H9 (cell line): Measurements from ENCODE around the gene BZW1. TPM values are rescaled to one million over a fixed set of nuclear protein-coding genes. Genes with fewer than 3 reads are reported as not detected.

Experiments used
- DNase-seq: peaks from one replicate; pipeline ENCODE4 v3.0.0-alpha.2; 2017
- H2AFZ ChIP-seq: one replicate; pipeline ENCODE4 v1.6.1; 2013; ENCODE audit warnings: mild to moderate bottlenecking, low read length, control low read depth, moderate library complexity
- H2AK5ac ChIP-seq: 2 replicates; pipeline ENCODE4 v1.6.1; 2013; ENCODE audit warnings: low read length, control low read depth, mixed read lengths; ENCODE audit not compliant: insufficient read length
- H2BK120ac ChIP-seq: one replicate; pipeline ENCODE4 v1.6.1; 2013; ENCODE audit warnings: low read depth, mild to moderate bottlenecking, low read length, control low read depth, inconsistent platforms; ENCODE audit not compliant: poor library complexity, severe bottlenecking
- H2BK12ac ChIP-seq: 2 replicates; pipeline ENCODE4 v1.6.1; 2013; ENCODE audit warnings: low read length, control low read depth, mixed read lengths, low read depth; ENCODE audit not compliant: insufficient read length
- H2BK15ac ChIP-seq: 2 replicates; pipeline ENCODE4 v1.6.1; 2013; ENCODE audit warnings: low read depth, low read length, control low read depth
- H2BK20ac ChIP-seq: one replicate; pipeline ENCODE4 v1.6.1; 2013; ENCODE audit warnings: low read depth, mild to moderate bottlenecking, low read length, control low read depth, inconsistent platforms; ENCODE audit not compliant: poor library complexity, severe bottlenecking
- H2BK5ac ChIP-seq: 2 replicates; pipeline ENCODE4 v1.6.1; 2013; ENCODE audit warnings: low read length, control low read depth, mixed read lengths; ENCODE audit not compliant: insufficient read length
- H3K14ac ChIP-seq: 2 replicates; pipeline ENCODE4 v1.6.1; 2013; ENCODE audit warnings: low read length, control low read depth; ENCODE audit not compliant: insufficient read depth
- H3K18ac ChIP-seq: 2 replicates; pipeline ENCODE4 v1.6.1; 2013; ENCODE audit warnings: low read depth, mild to moderate bottlenecking, mixed read lengths, low read length, control low read depth; ENCODE audit not compliant: insufficient read length
- H3K23ac ChIP-seq: 2 replicates; pipeline ENCODE4 v1.6.1; 2013; ENCODE audit warnings: low read length, control low read depth, mixed read lengths, low read depth; ENCODE audit not compliant: insufficient read length
- H3K23me2 ChIP-seq: 2 replicates; pipeline ENCODE4 v1.6.1; 2013; ENCODE audit warnings: low read depth, mild to moderate bottlenecking, mixed read lengths, low read length, control low read depth; ENCODE audit not compliant: insufficient read length, poor library complexity, severe bottlenecking
- H3K27ac ChIP-seq: 2 replicates; pipeline ENCODE4 v1.5.1; 2013; ENCODE audit warnings: low read length, control low read depth, mixed read lengths, low read depth; ENCODE audit not compliant: insufficient read length
- H3K27me3 ChIP-seq: 2 replicates; pipeline ENCODE4 v1.6.1; 2013; ENCODE audit warnings: low read length, control low read depth, inconsistent platforms; ENCODE audit not compliant: insufficient read depth
- H3K4ac ChIP-seq: 2 replicates; pipeline ENCODE4 v1.6.1; 2013; ENCODE audit warnings: low read depth, mild to moderate bottlenecking, control low read depth, inconsistent platforms, low read length, moderate library complexity
- H3K4me1 ChIP-seq: 2 replicates; pipeline ENCODE4 v1.6.1; 2013; ENCODE audit warnings: low read length, control low read depth, inconsistent platforms; ENCODE audit not compliant: insufficient read depth
- H3K4me2 ChIP-seq: 2 replicates; pipeline ENCODE4 v1.6.1; 2013; ENCODE audit warnings: low read length, control low read depth, mixed read lengths; ENCODE audit not compliant: insufficient read length, insufficient read depth
- H3K56ac ChIP-seq: 2 replicates; pipeline ENCODE4 v1.6.1; 2013; ENCODE audit warnings: low read depth, mild to moderate bottlenecking, mixed read lengths, low read length, control low read depth; ENCODE audit not compliant: insufficient read length
- H3K79me1 ChIP-seq: 2 replicates; pipeline ENCODE4 v1.6.1; 2013; ENCODE audit warnings: low read depth, mild to moderate bottlenecking, moderate library complexity, low read length, control low read depth, inconsistent platforms; ENCODE audit not compliant: insufficient read depth, poor library complexity, severe bottlenecking
- H3K79me2 ChIP-seq: 2 replicates; pipeline ENCODE4 v1.6.1; 2013; ENCODE audit warnings: low read length, control low read depth, inconsistent platforms; ENCODE audit not compliant: insufficient read depth
- H3K9ac ChIP-seq: 2 replicates; pipeline ENCODE4 v1.6.1; 2013; ENCODE audit warnings: low read length, control low read depth, mixed read lengths; ENCODE audit not compliant: insufficient read length; ENCODE audit errors: extremely low read depth
- H3K9me3 ChIP-seq: one replicate; pipeline ENCODE4 v1.6.1; 2013; ENCODE audit warnings: low read depth, low read length, inconsistent platforms; ENCODE audit not compliant: control insufficient read depth
- H3T11ph ChIP-seq: one replicate; pipeline ENCODE4 v1.6.1; 2013; ENCODE audit warnings: mild to moderate bottlenecking, low read length, control low read depth, inconsistent platforms
- H4K20me1 ChIP-seq: one replicate; pipeline ENCODE4 v1.6.1; 2013; ENCODE audit not compliant: control insufficient read depth, insufficient read length, insufficient read depth
- H4K5ac ChIP-seq: 2 replicates; pipeline ENCODE4 v1.6.1; 2013; ENCODE audit warnings: low read depth, mild to moderate bottlenecking, mixed read lengths, low read length, control low read depth; ENCODE audit not compliant: insufficient read length
- H4K8ac ChIP-seq: replicated peaks from 2 replicates; pipeline ENCODE4 v1.6.1; 2013; ENCODE audit warnings: low read length, control low read depth, mixed read lengths, low read depth; ENCODE audit not compliant: insufficient read length
- H4K91ac ChIP-seq: 2 replicates; pipeline ENCODE4 v1.6.1; 2013; ENCODE audit warnings: low read depth, mild to moderate bottlenecking, moderate library complexity, mixed read lengths, low read length, control low read depth; ENCODE audit not compliant: insufficient read length
- H3K27ac Mint-ChIP-seq, 3 experiments: 2 replicates in 2 of 3; 3 replicates in 1 of 3; pipeline ENCODE4 v1.8.0; 2020 to 2021; ENCODE audit warnings: mixed read lengths in 3 of 3, mild to moderate bottlenecking in 1 of 3, moderate library complexity in 1 of 3
- H3K27me3 Mint-ChIP-seq: 2 replicates; pipeline ENCODE4 v1.8.0; 2021; ENCODE audit warnings: low read depth, mild to moderate bottlenecking, moderate library complexity, mixed read lengths
- H3K36me3 Mint-ChIP-seq, 3 experiments: 2 replicates in 2 of 3; 3 replicates in 1 of 3; pipeline ENCODE4 v1.8.0; 2020 to 2021; ENCODE audit warnings: low read depth in 3 of 3, mixed read lengths in 3 of 3; ENCODE audit not compliant: insufficient read depth in 1 of 3
- H3K4me1 Mint-ChIP-seq, 2 experiments: 2 replicates each; pipeline ENCODE4 v1.8.0; 2020; ENCODE audit warnings: mixed read lengths in 2 of 2
- H3K4me3 Mint-ChIP-seq, 2 experiments: 2 replicates in 1 of 2; 3 replicates in 1 of 2; pipeline ENCODE4 v1.8.0; 2020 to 2021; ENCODE audit warnings: mild to moderate bottlenecking in 2 of 2, mixed read lengths in 2 of 2, moderate library complexity in 1 of 2
- H3K9me3 Mint-ChIP-seq, 2 experiments: 2 replicates in 1 of 2; 3 replicates in 1 of 2; pipeline ENCODE4 v1.8.0; 2020; ENCODE audit warnings: mild to moderate bottlenecking in 2 of 2, mixed read lengths in 2 of 2, moderate library complexity in 1 of 2
- WGBS: extraction: QIAGEN DNeasy Blood & Tissue Kit; methylation state at CpG from one replicate; pipeline ENCODE4 v1.1.7; 2013; ENCODE audit warnings: missing lambda C conversion rate, low lambda C conversion rate, mixed read lengths; ENCODE audit not compliant: insufficient read length; ENCODE audit errors: extremely low coverage; 5-methylcytosine and 5-hydroxymethylcytosine counted together
- total RNA-seq: library from RNA; stranded (reverse); gene quantifications from 2 replicates; pipeline ENCODE4 v1.2.1, GENCODE V29; 2021
- TF ChIP-seq, protein P1 (sequence below): fragments of 200-600 bp; sonication (generic); conservative IDR thresholded peaks from 3 replicates; pipeline ENCODE4 v1.8.0; 2021; ENCODE audit warnings: antibody characterized with exemption, mild to moderate bottlenecking

Gene BZW1
- total RNA-seq, 1 experiment from 2014 or later: 370 TPM

DNA sequence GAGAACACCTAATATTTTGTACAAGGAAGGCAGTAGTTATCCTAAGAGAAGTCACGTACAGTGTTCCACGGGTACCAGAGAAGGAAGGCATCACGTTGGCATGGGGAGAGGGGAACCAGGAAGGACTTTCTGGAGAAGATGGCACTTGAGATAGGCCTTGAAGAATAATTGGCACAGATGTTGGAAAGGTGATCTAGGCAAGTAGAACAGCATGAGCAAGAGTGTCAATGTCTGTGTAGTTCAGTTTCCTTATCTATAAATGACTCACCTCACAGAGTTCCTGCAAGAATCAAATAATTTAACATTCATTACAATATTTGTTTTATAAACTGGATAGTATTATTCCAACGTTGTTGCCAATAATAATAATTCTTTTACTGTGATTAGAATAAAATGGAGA lies 48.3 kb upstream of the BZW1 start:
- Histone ChIP-seq H3K27ac (no peak overlapping the region), H3K79me1 (no peaks in the 10 kb centered on the region), H3T11ph (no peak overlapping the region), H4K8ac (no peak overlapping the region), H3K4me1 (no peaks in the 10 kb centered on the region), H4K20me1 (no peaks in the 10 kb centered on the region), H3K56ac (no peak overlapping the region), H2BK20ac (no peak overlapping the region), H3K23me2 (no peaks in the 10 kb centered on the region), H4K91ac (no peak overlapping the region), H2AK5ac (no peak overlapping the region), H3K14ac (no peak overlapping the region), H4K5ac (no peak overlapping the region), H2BK12ac (no peak overlapping the region), H2BK15ac (no peak overlapping the region), H3K18ac (no peak overlapping the region), H3K79me2 (no peaks in the 10 kb centered on the region), H3K27me3 (no peaks in the 10 kb centered on the region), H3K4ac (no peak overlapping the region), H3K23ac (no peak overlapping the region), H2BK5ac (no peak overlapping the region), H2AFZ (no peak overlapping the region), H3K9ac (no peak overlapping the region), H3K9me3 (no peaks in the 10 kb centered on the region), H3K4me2 (no peak overlapping the region), H2BK120ac (no peak overlapping the region)
- no peaks in the 10 kb centered on the region for H3K36me3 Mint-ChIP-seq
- H3K4me3 Mint-ChIP-seq: no peak overlapping the region
- H3K27me3 Mint-ChIP-seq: peaks cover 1% of the 10 kb centered on the region; the same call in 1 of the 2 replicates
- H3K27ac Mint-ChIP-seq: no peak overlapping the region
- H3K9me3 Mint-ChIP-seq: no peaks in the 10 kb centered on the region; a peak in 1 of 5 replicates
- H3K4me1 Mint-ChIP-seq: peaks cover 9 to 11% of the 10 kb centered on the region in 2 experiments
- DNase-seq: no peak
- WGBS: no CpG with 5 or more reads among the region's 4 CpGs
- TF ChIP-seq, protein P1, sequence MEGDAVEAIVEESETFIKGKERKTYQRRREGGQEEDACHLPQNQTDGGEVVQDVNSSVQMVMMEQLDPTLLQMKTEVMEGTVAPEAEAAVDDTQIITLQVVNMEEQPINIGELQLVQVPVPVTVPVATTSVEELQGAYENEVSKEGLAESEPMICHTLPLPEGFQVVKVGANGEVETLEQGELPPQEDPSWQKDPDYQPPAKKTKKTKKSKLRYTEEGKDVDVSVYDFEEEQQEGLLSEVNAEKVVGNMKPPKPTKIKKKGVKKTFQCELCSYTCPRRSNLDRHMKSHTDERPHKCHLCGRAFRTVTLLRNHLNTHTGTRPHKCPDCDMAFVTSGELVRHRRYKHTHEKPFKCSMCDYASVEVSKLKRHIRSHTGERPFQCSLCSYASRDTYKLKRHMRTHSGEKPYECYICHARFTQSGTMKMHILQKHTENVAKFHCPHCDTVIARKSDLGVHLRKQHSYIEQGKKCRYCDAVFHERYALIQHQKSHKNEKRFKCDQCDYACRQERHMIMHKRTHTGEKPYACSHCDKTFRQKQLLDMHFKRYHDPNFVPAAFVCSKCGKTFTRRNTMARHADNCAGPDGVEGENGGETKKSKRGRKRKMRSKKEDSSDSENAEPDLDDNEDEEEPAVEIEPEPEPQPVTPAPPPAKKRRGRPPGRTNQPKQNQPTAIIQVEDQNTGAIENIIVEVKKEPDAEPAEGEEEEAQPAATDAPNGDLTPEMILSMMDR: no peak
